ENCODE results near the gene GPATCH11.
A peak's percentile ranks its signal among the peaks of the same experiment; 100 is the strongest.

GPATCH11 gene

GRCh38 chr2:37070931-37071330 is 13.4 kb upstream of the GPATCH11 start:
- Histone ChIP-seq H3K4me3 (ENCODE audit: severe bottlenecking) (no peak overlapping the region), H3K27ac (ENCODE audit: poor library complexity, severe bottlenecking) (no peak overlapping the region), H3K36me3 (ENCODE audit: low read depth) (peaks cover 82% of the 10 kb centered on the region), H3K4me1 (ENCODE audit: insufficient read depth, poor library complexity, severe bottlenecking) (no peaks in the 10 kb centered on the region), H3K9me3 (ENCODE audit: severe bottlenecking) (no peaks in the 10 kb centered on the region), H3K27me3 (ENCODE audit: insufficient read depth, poor library complexity, severe bottlenecking) (no peaks in the 10 kb centered on the region)
- DNase-seq (ENCODE audit: low spot score) (no peak), ATAC-seq (ENCODE audit: low read depth) (no peak)
- TF ChIP-seq, protein P1, sequence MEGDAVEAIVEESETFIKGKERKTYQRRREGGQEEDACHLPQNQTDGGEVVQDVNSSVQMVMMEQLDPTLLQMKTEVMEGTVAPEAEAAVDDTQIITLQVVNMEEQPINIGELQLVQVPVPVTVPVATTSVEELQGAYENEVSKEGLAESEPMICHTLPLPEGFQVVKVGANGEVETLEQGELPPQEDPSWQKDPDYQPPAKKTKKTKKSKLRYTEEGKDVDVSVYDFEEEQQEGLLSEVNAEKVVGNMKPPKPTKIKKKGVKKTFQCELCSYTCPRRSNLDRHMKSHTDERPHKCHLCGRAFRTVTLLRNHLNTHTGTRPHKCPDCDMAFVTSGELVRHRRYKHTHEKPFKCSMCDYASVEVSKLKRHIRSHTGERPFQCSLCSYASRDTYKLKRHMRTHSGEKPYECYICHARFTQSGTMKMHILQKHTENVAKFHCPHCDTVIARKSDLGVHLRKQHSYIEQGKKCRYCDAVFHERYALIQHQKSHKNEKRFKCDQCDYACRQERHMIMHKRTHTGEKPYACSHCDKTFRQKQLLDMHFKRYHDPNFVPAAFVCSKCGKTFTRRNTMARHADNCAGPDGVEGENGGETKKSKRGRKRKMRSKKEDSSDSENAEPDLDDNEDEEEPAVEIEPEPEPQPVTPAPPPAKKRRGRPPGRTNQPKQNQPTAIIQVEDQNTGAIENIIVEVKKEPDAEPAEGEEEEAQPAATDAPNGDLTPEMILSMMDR (IDR thresholded peaks at IDR 0.05; ENCODE audit: poor library complexity, severe bottlenecking), result no peak

DNA sequence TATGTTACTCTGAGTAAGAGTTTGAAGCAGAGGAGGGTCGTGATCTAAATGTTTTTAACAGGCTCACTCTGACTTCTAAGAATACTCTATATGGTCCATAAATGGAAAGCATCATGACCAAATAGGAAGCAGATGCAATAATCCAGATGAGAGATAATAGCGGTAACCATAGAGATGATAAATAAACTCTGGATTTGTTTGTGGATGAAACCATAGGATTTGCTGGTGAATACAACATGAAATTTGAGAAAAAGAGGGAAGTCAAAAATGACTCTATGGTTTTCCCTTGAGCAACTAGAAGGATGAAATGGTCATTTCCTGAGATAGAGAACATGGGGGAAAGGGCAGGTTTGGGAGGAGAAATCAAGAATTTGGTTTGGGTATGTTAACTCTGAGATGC is 4.1 kb upstream of the GPATCH11 start:
- H3K9me3 ChIP-seq (ENCODE audit: severe bottlenecking), result no peaks in the 10 kb centered on the region
- DNase-seq (ENCODE audit: low spot score) (no peak), ATAC-seq (ENCODE audit: low read depth) (no peak)
- H3K4me1 ChIP-seq (ENCODE audit: insufficient read depth, poor library complexity, severe bottlenecking), result peaks cover 11% of the 10 kb centered on the region
- peaks cover 61% of the 10 kb centered on the region for H3K36me3 ChIP-seq (ENCODE audit: low read depth)
- TF ChIP-seq, protein P1 (IDR thresholded peaks at IDR 0.05; ENCODE audit: poor library complexity, severe bottlenecking), result no peak
- no peak overlapping the region for H3K4me3 ChIP-seq (ENCODE audit: severe bottlenecking)
- no peaks in the 10 kb centered on the region for H3K27me3 ChIP-seq (ENCODE audit: insufficient read depth, poor library complexity, severe bottlenecking)
- H3K27ac ChIP-seq (ENCODE audit: poor library complexity, severe bottlenecking), result no peak overlapping the region

DNA sequence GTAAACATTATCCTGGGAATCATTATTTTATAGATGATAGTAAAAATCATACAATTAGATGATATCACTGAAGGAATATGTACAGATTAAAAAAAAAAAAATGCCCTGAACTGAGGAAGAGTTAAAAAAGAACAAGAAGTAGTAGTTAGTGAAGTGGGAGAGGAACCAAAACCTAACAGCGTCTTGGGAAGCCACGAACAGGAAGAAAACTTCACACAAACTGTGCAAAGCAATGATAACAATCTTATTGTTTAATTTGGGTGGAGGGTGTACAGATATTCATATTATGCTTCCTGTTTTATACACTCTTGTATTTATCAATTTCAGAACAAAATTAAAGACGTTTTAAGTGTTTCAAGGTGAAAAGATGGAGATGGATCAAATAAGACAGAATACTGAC is 3.6 kb upstream of the GPATCH11 start:
- Histone ChIP-seq H3K4me1 (ENCODE audit: insufficient read depth, poor library complexity, severe bottlenecking) (peaks cover 14% of the 10 kb centered on the region), H3K27ac (ENCODE audit: poor library complexity, severe bottlenecking) (no peak overlapping the region), H3K9me3 (ENCODE audit: severe bottlenecking) (no peaks in the 10 kb centered on the region), H3K27me3 (ENCODE audit: insufficient read depth, poor library complexity, severe bottlenecking) (no peaks in the 10 kb centered on the region), H3K36me3 (ENCODE audit: low read depth) (peaks cover 56% of the 10 kb centered on the region), H3K4me3 (ENCODE audit: severe bottlenecking) (no peak overlapping the region)
- ATAC-seq (ENCODE audit: low read depth), result no peak
- DNase-seq (ENCODE audit: low spot score), result no peak
- TF ChIP-seq, protein P1 (IDR thresholded peaks at IDR 0.05; ENCODE audit: poor library complexity, severe bottlenecking), result no peak

DNA sequence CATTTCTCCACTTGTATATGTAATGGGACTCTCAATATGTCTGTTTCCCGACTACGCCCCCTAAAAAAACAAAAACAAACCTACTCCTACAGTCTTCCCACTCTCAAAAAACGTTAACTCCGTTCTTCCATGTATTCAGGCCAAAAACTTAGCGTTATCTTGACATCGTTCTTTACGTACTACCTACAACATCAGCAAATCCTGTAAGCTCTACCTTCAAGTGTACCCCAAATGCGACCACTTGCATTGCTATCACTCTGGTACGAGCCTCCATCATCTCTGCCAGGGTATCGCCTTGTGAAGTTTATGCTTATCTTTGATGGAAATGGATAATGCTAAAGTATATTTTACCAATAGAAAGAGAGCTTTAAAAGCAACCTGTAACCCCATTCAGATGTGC is 479 bp downstream of the GPATCH11 start:
- no peak for ATAC-seq (ENCODE audit: low read depth)
- Histone ChIP-seq H3K27ac (ENCODE audit: poor library complexity, severe bottlenecking) (peak overlapping the region; percentile 36), H3K4me3 (ENCODE audit: severe bottlenecking) (peak overlapping the region; percentile 68), H3K27me3 (ENCODE audit: insufficient read depth, poor library complexity, severe bottlenecking) (no peaks in the 10 kb centered on the region), H3K36me3 (ENCODE audit: low read depth) (peaks cover 19% of the 10 kb centered on the region), H3K4me1 (ENCODE audit: insufficient read depth, poor library complexity, severe bottlenecking) (peaks cover 14% of the 10 kb centered on the region), H3K9me3 (ENCODE audit: severe bottlenecking) (no peaks in the 10 kb centered on the region)
- TF ChIP-seq, protein P1 (IDR thresholded peaks at IDR 0.05; ENCODE audit: poor library complexity, severe bottlenecking), result no peak
- no peak for DNase-seq (ENCODE audit: low spot score)

DNA sequence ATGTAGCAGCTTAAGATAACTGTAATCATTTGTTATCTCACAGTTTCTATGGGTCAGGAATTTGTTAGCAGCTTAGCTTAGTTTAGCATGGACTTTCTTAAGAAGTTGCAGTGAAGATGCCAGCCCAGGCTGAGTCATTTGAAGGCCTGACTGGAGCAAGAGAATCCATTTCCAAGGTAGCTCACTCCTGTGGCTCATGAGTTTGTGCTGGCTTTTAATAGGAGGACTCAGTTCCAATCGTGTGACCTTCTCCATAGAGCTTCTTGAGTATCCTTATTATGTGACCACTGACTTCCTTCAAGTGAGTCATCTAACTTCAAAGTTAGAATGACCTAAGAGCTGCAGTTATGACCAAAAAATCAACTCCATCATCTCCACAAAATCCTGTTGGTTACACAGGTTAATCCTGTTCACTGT is 1.4 kb downstream of the GPATCH11 start:
- H3K27ac ChIP-seq (ENCODE audit: poor library complexity, severe bottlenecking), result no peak overlapping the region
- no peaks in the 10 kb centered on the region for H3K27me3 ChIP-seq (ENCODE audit: insufficient read depth, poor library complexity, severe bottlenecking)
- no peak overlapping the region for H3K4me3 ChIP-seq (ENCODE audit: severe bottlenecking)
- TF ChIP-seq, protein P1 (IDR thresholded peaks at IDR 0.05; ENCODE audit: poor library complexity, severe bottlenecking), result no peak
- no peaks in the 10 kb centered on the region for H3K9me3 ChIP-seq (ENCODE audit: severe bottlenecking)
- no peak for DNase-seq (ENCODE audit: low spot score)
- peaks cover 19% of the 10 kb centered on the region for H3K36me3 ChIP-seq (ENCODE audit: low read depth)
- no peak for ATAC-seq (ENCODE audit: low read depth)
- peaks cover 14% of the 10 kb centered on the region for H3K4me1 ChIP-seq (ENCODE audit: insufficient read depth, poor library complexity, severe bottlenecking)
